ENCODE measurements around the gene FRG2C. TPM values are rescaled to one million over a fixed set of nuclear protein-coding genes. Genes with fewer than 3 reads are reported as not detected.

FRG2C gene
- total RNA-seq, 1 donor from 2014 or later = not detected

- Mint-ChIP-seq H3K4me3 (ENCODE audit: low read depth) (no peak overlapping the region), H3K9me3 (ENCODE audit: low read depth) (peaks cover 8% of the 10 kb centered on the region), H3K36me3 (ENCODE audit: insufficient read depth) (peaks cover 5% of the 10 kb centered on the region), H3K27me3 (no peaks in the 10 kb centered on the region), H3K27ac (no peak overlapping the region), H3K4me1 (ENCODE audit: low read depth) (no peaks in the 10 kb centered on the region)
- DNase-seq (ENCODE audit: low spot score, unreplicated experiment) = no peak
- TF ChIP-seq CTCF (IDR thresholded peaks at IDR 0.05; ENCODE audit: unreplicated experiment) = no peak
Measured at GRCh38 chr3:75687323-75687722, 23.2 kb downstream of the FRG2C start.

- Mint-ChIP-seq H3K4me1 (ENCODE audit: low read depth) (no peaks in the 10 kb centered on the region), H3K9me3 (ENCODE audit: low read depth) (peaks cover 14% of the 10 kb centered on the region), H3K36me3 (ENCODE audit: insufficient read depth) (peaks cover 10% of the 10 kb centered on the region), H3K27me3 (no peaks in the 10 kb centered on the region), H3K4me3 (ENCODE audit: low read depth) (no peak overlapping the region), H3K27ac (no peak overlapping the region)
- no peak for TF ChIP-seq CTCF (IDR thresholded peaks at IDR 0.05; ENCODE audit: unreplicated experiment)
- no peak for DNase-seq (ENCODE audit: low spot score, unreplicated experiment)
Measured at GRCh38 chr3:75692061-75692460, 27.9 kb downstream of the FRG2C start.

Small RNA genes lying within 50 kb of the gene (microRNA-seq; reads per million reads assigned to microRNA genes)
- gene MIR1324 (ENCODE audit: borderline number of aligned reads, unreplicated experiment) = not detected

Other genes with a start within 250 kb of the FRG2C start
- 14.7 and 16.3 TPM in 2 replicates for gene ZNF717, start 121.2 kb downstream of the FRG2C start, total RNA-seq